Breast epithelium (tissue), 3 donors: ENCODE data around the gene ISG20L2.

ENCODE experiments used
- CTCF ChIP-seq, 3 donors: fragments of 450-650 bp; IDR thresholded peaks; one replicate each; pipeline ENCODE4 v1.5.1; 2016 to 2017; ENCODE audit warnings: antibody characterized with exemption in 3 of 3, mild to moderate bottlenecking in 3 of 3, moderate library complexity in 3 of 3
- POLR2A ChIP-seq: fragments of 450-650 bp; IDR thresholded peaks from one replicate; pipeline ENCODE4 v1.6.1; 2016; ENCODE audit warnings: antibody characterized with exemption, mild to moderate bottlenecking, moderate library complexity

GRCh38 chr1:156768610-156769295 lies 40.2 kb upstream of the ISG20L2 start:
- TF ChIP-seq CTCF (IDR thresholded peaks at IDR 0.05): no peak
- no peak for TF ChIP-seq POLR2A
